Activated T-helper 2 cell treated with anti-CD3 and anti-CD28 coated beads, Interferon-gamma antibody, Interleukin-2, Interleukin-4, amounts not matched to agents 10 μg/mL and 5 μg/mL and 100 μg/mL, durations not matched to agents 14 hours and 24 hours and 36 hours (primary cell): ENCODE results near the gene ZNF423. TPM values are rescaled to one million over a fixed set of nuclear protein-coding genes. Genes with fewer than 3 reads are reported as not detected.

ENCODE experiments used
- DNase-seq: peaks from one replicate; pipeline ENCODE4 v3.0.0; 2021; ENCODE audit warnings: low spot score
- H3K27ac Mint-ChIP-seq: one replicate; pipeline ENCODE4 v1.8.0; 2021; ENCODE audit warnings: mixed read lengths
- H3K27me3 Mint-ChIP-seq: one replicate; pipeline ENCODE4 v1.8.0; 2021; ENCODE audit warnings: low read depth, mixed read lengths
- H3K36me3 Mint-ChIP-seq: one replicate; pipeline ENCODE4 v1.8.0; 2021; ENCODE audit warnings: low read depth, mixed read lengths
- H3K4me1 Mint-ChIP-seq: one replicate; pipeline ENCODE4 v1.8.0; 2021; ENCODE audit warnings: low read depth, mixed read lengths
- H3K4me3 Mint-ChIP-seq: one replicate; pipeline ENCODE4 v1.8.0; 2021; ENCODE audit warnings: low read depth, mild to moderate bottlenecking, moderate library complexity, mixed read lengths
- H3K9me3 Mint-ChIP-seq: one replicate; pipeline ENCODE4 v1.8.0; 2021; ENCODE audit warnings: mixed read lengths
- intact Hi-C: fragments of 100-400 bp; cut with micrococcal nuclease; formaldehyde crosslinking; loops from one replicate; pipeline ENCODE4 v1.15.1; 2023
- total RNA-seq: library from RNA; stranded (reverse); gene quantifications from 2 replicates; pipeline ENCODE4 v1.2.3, GENCODE V29; 2022

The ZNF423 gene
- total RNA-seq, 1 donor from 2014 or later: not detected

DNA sequence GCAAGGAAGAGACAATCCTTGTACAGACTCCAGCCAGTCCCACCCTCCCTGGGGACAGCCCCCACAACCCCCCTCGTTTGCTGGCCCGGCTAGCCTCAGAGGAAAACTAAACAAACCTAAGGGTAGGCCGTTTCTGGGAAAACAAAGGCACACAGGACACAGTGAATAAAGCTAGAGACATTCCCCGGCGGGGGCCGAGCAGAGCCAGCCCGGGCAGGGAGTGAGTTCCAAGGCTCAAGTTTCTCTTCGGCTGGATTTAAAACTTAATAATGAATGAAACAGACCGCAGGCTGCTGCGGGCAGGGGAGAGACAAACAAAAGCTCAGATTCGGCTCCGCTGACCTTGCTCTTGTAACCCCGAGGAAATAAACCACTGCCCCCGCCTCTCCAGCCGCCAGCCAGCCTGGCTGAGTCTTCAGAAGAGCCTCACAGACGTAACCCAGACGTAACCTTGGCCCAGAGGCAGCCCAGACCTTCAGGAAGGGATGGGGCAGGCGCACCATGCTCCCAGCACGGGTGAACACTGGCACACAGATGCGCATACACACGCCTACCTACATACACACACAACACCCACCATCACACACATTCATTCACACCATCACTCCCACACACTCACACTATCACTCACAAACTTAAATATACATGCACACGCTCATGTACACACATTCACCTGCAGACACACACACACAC, 216.0 kb downstream of the ZNF423 start:
- Mint-ChIP-seq H3K36me3 (no peaks in the 10 kb centered on the region), H3K27ac (no peak overlapping the region)

DNA sequence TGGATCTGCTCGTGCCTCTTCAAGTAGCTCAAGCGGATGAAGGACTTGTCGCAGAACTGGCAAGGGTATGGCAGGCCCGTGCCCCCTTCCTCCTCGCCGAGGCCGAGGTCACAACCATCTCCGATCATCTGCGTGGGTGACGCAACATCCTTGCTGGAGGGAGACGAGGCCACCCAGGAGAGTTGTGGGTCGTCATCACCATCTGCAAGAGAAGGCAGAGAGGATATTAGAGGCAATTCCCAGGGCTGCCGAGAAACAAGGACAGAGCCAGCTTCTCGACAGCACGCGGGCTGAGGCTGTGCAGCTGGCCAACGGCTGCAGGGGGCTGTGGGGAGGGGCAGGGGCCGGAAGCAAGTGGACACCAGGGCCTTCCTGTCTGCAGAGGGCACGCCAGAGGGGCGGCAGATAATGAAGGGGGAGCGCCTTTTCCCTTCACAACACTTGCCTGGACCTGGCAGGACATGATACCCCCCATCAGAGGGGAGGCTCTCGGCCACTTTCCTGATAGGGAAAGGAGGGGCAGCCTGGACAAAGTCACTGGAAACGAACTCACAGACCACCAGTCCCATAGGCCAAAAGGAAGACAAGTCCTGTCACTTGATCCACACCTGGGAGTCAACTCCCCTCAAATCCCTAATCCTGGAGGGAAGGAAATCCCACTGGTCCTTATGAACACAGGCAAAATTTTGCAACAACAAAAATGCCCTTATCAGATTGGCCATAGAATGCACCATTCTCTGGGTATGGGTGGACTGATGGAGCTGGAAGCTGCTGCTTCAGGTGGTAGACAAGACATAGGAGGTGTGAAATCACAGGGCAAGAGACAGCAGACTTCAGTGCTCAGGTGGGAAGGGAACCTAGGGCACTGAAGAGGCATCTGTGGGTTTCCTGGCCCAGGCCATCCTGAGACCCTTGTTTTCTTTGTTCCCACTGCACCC, 217.0 kb downstream of the ZNF423 start:
- Mint-ChIP-seq H3K4me1 (no peaks in the 10 kb centered on the region), H3K9me3 (no peaks in the 10 kb centered on the region), H3K36me3 (no peaks in the 10 kb centered on the region), H3K27me3 (no peaks in the 10 kb centered on the region), H3K27ac (no peak overlapping the region), H3K4me3 (no peak overlapping the region)
- intact Hi-C loops: no loop called here
- DNase-seq: no peak

More for the DNA sequence above, 216.0 kb downstream of the ZNF423 start:
- Mint-ChIP-seq H3K4me3 (no peak overlapping the region), H3K4me1 (no peaks in the 10 kb centered on the region), H3K27me3 (no peaks in the 10 kb centered on the region), H3K9me3 (no peaks in the 10 kb centered on the region)
- intact Hi-C loops: no loop called here
- DNase-seq: no peak

DNA sequence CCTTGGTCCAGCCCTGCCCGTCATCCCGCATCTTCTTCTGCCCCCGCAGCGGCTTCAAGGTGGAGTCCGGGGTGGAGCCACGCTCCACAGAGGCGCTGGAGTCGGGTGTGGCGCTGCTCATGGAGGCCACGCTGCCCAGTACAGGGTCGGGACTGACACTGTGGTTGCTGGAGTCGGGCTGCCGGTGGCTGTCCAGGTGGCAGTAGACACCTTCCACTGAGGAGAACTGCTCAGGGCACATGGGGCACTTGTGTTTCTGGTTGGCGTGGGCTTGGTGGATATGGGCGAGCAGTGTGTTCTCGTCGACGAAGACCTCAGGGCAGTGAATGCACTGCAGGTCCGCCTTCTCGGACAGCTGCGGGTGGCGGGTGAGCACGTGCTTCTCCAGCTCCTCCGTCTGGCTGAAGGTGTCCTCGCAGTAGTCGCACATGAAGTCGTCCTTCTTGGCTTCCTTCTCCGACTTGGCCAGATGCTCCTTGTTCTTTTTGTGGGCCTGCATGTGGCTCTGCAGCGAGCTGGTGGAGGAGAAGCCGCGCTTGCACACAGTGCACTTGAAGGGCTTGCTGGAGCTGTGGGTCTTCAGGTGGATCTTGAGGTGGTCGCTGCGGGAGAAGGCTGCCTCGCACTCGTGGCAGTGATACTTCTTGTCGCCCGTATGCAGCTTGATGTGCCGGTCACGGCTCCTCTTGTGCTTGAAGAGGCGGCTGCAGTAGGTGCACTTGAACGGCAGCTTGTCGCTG, 217.8 kb downstream of the ZNF423 start:
- no peak overlapping the region for H3K4me3 Mint-ChIP-seq
- H3K36me3 Mint-ChIP-seq: no peaks in the 10 kb centered on the region
- no peaks in the 10 kb centered on the region for H3K9me3 Mint-ChIP-seq
- H3K27me3 Mint-ChIP-seq: no peaks in the 10 kb centered on the region
- H3K4me1 Mint-ChIP-seq: no peaks in the 10 kb centered on the region
- DNase-seq: no peak
- no peak overlapping the region for H3K27ac Mint-ChIP-seq
- intact Hi-C loops: no loop called here

DNA sequence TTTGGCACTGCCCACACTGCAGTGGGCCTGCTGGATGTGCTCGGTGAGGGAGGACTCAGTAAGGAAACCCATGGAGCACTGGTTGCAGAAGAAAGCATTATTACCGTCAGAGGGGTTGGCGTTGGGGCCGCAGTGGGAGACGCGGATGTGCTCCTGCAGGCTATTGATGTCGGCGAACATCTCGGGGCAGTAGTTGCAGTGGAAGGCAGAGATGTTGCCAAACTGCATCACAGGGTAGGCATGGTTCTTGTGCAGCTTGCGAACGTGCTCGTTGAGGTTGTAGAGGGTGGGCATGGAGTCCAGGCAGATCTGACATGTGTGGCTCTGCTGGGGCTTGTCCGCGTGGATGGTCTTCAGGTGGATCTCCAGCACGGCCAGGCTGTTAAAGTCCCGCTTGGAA, 218.4 kb downstream of the ZNF423 start:
- intact Hi-C loops: no loop called here
- H3K27ac Mint-ChIP-seq: no peak overlapping the region
- no peaks in the 10 kb centered on the region for H3K9me3 Mint-ChIP-seq
- H3K36me3 Mint-ChIP-seq: no peaks in the 10 kb centered on the region
- no peak for DNase-seq
- no peaks in the 10 kb centered on the region for H3K27me3 Mint-ChIP-seq
- H3K4me1 Mint-ChIP-seq: no peaks in the 10 kb centered on the region
- H3K4me3 Mint-ChIP-seq: no peak overlapping the region

DNA sequence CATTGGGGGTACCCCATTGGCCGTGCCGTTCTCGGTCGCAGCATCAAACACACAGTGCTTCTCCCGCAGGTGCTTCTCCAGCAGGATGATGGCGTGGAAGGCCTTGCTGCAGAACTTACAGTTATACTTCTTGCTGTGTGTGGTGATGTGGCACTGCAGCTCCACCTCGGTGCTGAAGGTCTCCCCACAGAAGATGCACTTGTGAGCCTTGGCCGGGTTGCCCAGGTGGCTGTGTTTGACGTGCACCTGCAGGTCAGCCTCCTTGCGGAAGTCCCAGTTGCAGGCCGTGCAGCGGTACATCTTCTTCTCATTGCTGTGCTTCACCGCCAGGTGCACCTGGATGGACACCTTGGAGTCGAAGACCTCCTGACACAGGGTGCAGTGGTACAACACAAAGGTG, 219.3 kb downstream of the ZNF423 start:
- H3K27ac Mint-ChIP-seq: no peak overlapping the region
- DNase-seq: no peak
- intact Hi-C loops: no loop called here
- no peaks in the 10 kb centered on the region for H3K9me3 Mint-ChIP-seq
- H3K36me3 Mint-ChIP-seq: no peaks in the 10 kb centered on the region
- H3K4me3 Mint-ChIP-seq: no peak overlapping the region
- H3K27me3 Mint-ChIP-seq: no peaks in the 10 kb centered on the region
- no peaks in the 10 kb centered on the region for H3K4me1 Mint-ChIP-seq

DNA sequence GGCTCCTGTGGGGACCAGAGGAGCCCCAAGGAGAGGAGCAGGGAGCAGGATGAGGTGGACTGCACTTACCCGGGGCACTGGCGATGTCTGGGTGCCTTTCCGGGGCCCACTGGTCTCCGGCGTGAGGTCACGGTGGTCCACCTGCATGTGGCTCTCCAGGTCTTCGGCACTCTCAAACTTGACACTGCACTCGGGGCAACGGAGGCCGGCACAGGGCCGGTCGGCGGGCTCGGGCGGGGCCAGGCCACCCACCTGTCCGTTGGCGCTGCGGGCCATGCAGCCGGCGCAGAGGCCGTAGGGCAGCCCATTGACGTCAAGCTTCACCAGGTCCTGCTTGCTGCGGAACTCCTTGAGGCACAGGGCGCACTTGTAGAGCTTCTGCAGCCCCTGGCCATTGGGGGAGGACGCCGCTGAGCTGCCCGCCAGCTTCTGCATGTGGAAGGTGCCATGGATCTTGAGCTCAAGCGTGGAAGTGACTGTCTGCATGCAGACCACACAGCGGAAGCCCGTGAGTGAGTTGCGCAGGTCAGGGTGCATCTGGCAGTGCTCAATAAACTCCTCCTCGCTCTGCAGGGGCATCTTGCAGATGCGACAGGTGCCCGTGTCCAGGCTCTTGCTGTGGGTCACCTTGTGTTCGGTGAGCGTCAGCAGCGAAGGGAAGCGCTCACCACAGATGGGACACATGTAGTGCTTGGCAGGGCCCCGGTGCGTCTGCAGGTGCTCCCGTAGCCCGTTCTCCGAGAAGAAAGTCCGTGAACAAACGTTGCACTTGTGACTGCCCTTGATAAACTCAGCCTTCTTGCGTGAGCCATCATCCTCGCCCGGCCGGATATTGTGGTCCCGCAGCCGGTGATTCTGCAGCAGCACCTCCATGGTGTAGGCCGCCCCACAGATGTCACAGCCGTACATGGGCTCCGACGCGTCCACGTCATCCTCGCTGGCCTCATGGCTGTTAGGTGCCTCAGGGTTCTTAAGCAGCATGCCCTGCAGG, 220.0 kb downstream of the ZNF423 start:
- Mint-ChIP-seq H3K9me3 (no peaks in the 10 kb centered on the region), H3K4me3 (no peak overlapping the region), H3K36me3 (no peaks in the 10 kb centered on the region), H3K27me3 (no peaks in the 10 kb centered on the region), H3K27ac (no peak overlapping the region), H3K4me1 (no peaks in the 10 kb centered on the region)
- no peak for DNase-seq
- intact Hi-C loops: no loop called here

DNA sequence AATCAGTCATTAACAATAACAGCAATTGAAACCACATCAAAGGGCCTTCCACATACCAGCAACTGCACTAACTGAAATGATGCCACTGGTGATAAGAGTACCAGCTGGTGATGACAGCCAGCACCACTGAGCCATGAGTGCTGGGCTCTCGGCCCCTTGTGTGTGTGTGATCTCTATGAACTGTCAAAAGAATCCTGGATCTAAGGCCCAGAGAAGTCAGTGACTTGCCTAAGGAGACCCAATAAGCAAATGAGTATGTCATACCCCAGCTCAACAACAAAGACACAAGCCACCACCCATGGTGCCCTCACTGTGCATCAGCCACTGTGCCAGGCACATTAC, 220.9 kb downstream of the ZNF423 start:
- no peak overlapping the region for H3K27ac Mint-ChIP-seq
- no peaks in the 10 kb centered on the region for H3K4me1 Mint-ChIP-seq
- H3K27me3 Mint-ChIP-seq: no peaks in the 10 kb centered on the region
- no peaks in the 10 kb centered on the region for H3K36me3 Mint-ChIP-seq
- H3K4me3 Mint-ChIP-seq: no peak overlapping the region
- intact Hi-C loops: no loop called here
- no peak for DNase-seq
- H3K9me3 Mint-ChIP-seq: no peaks in the 10 kb centered on the region

DNA sequence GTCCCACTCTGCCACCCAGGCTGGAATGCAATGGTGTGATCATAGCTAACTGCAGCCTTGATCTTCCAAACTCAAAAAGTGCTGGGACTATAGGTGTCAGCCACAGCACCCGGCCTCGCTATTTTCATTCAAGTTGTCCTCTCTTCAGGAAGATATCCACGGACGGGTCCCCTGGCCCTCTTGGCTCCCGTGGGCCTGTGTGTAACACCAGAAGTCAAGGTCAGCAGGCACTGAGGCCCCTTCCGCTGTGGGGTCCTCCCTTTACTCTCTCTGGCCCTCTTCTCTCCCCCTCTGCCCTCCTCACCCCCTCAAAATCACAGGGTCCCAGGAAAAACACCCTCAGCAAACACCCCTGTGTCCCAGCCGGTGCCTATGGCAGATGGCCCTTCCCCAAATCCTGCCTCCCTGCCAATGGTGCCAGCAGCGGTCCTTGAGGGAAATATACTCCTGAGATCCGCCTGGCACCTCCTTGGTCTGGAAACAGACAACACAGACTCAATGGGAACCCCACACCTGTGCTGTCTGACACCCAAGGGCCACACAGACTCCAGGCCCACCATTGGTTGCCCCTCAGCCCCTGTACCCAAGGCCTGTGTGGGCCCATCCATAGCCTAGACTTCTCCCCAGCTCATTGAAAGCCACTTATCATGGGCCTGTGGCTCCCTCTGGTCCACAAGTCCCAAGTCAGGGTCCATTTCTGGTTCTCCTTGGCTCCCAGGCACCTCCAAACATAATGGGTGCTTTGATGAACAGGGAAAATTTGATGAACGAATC, 221.5 kb downstream of the ZNF423 start:
- intact Hi-C loops: no loop called here
- Mint-ChIP-seq H3K4me1 (no peaks in the 10 kb centered on the region), H3K4me3 (no peak overlapping the region), H3K27ac (no peak overlapping the region), H3K36me3 (no peaks in the 10 kb centered on the region), H3K9me3 (no peaks in the 10 kb centered on the region), H3K27me3 (no peaks in the 10 kb centered on the region)
- DNase-seq: no peak

DNA sequence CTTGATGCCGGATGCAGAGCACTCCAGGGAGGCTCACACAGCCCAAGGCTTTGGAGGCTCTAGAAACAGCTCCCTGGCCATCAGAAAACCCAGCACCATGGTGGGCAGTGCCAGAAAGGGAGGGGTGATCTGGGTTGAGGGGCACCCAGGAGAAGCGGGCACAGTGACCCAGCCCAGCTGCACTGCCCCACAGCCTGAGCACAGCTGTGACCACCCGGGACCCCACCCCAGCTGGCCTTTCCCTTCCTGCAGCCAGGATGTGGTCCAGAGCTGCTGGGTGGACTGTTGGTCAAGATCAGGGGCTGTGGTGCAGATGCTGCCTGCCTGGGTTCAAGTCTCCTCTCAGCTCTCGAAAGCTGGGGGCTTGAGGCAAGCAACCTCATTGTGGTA, 223.1 kb downstream of the ZNF423 start:
- Mint-ChIP-seq H3K9me3 (no peaks in the 10 kb centered on the region), H3K27me3 (no peaks in the 10 kb centered on the region), H3K4me3 (no peak overlapping the region), H3K27ac (no peak overlapping the region), H3K36me3 (no peaks in the 10 kb centered on the region), H3K4me1 (no peaks in the 10 kb centered on the region)
- no peak for DNase-seq
- intact Hi-C loops: no loop called here

DNA sequence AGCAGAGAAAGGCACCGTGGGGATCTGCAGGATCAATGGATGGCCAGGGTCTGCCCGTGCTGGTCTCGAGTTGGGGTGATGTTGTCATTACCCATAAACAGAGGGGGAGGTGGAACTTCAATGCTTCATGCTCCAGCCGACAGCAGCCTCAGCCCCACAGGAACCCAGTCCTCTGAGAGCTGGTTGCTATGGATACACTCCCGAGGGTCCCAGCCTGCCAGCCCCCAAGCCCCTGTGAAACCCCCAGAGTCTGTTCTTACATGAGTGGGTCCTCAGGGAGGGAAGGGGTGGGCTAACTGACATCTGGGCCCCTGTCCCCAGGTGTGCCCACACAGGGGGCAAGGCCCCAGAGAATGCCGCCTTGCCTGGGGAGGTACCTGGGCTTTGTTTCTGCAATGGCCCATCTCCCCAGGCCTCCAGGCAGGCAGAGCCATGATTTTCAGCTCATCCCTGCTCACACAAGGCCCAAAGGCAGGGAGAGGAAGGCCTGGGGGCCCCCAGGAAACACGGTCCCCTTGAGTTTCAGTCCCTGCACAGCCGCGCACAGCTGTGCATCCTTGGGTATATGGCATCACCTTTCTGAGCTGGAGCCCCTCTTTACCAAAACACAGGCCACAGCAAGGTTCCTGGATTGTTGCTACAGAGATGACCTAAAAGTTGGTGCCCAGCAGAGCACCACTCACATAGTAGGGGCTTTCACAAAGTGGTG, 223.7 kb downstream of the ZNF423 start:
- Mint-ChIP-seq H3K27ac (no peak overlapping the region), H3K36me3 (no peaks in the 10 kb centered on the region)
- intact Hi-C loops: no loop called here

More for the DNA sequence above, 223.7 kb downstream of the ZNF423 start:
- no peak for DNase-seq
- no peaks in the 10 kb centered on the region for H3K27me3 Mint-ChIP-seq
- H3K9me3 Mint-ChIP-seq: no peaks in the 10 kb centered on the region
- H3K4me1 Mint-ChIP-seq: no peaks in the 10 kb centered on the region
- no peak overlapping the region for H3K4me3 Mint-ChIP-seq
